Superior temporal gyrus (tissue), 1 donor: ENCODE data around the gene FHOD1.

ENCODE experiments used
- DNase-seq: peaks from one replicate; pipeline ENCODE4 v3.0.0-alpha.2; 2016; ENCODE audit errors: extremely low spot score

FHOD1 gene

GRCh38 chr16:67277294-67277998, 30.2 kb upstream of the FHOD1 start:
- DNase-seq: no peak

GRCh38 chr16:67275321-67275720, 28.0 kb upstream of the FHOD1 start:
- DNase-seq: no peak

GRCh38 chr16:67271446-67271845, 24.2 kb upstream of the FHOD1 start:
- DNase-seq: no peak

- DNase-seq: no peak
Observed at GRCh38 chr16:67270931-67271338, 23.7 kb upstream of the FHOD1 start.

- DNase-seq: no peak
Observed at GRCh38 chr16:67269766-67270165, 22.5 kb upstream of the FHOD1 start.

GRCh38 chr16:67268136-67268579, 20.9 kb upstream of the FHOD1 start:
- DNase-seq: no peak

- DNase-seq: no peak
Observed at GRCh38 chr16:67265834-67266233, 18.6 kb upstream of the FHOD1 start.

GRCh38 chr16:67264866-67265265, 17.6 kb upstream of the FHOD1 start:
- DNase-seq: no peak

- DNase-seq: no peak
Observed at GRCh38 chr16:67264277-67264676, 17.0 kb upstream of the FHOD1 start.

- DNase-seq: no peak
Observed at GRCh38 chr16:67263201-67263600, 15.9 kb upstream of the FHOD1 start.

GRCh38 chr16:67260426-67261063, 13.3 kb upstream of the FHOD1 start:
- DNase-seq: peak; percentile 26

GRCh38 chr16:67259705-67260104, 12.4 kb upstream of the FHOD1 start:
- DNase-seq: no peak

- DNase-seq: no peak
Observed at GRCh38 chr16:67258161-67258835, 11.0 kb upstream of the FHOD1 start.

- no peak for DNase-seq
Observed at GRCh38 chr16:67257486-67258160, 10.3 kb upstream of the FHOD1 start.

- DNase-seq: no peak
Observed at GRCh38 chr16:67256701-67257230, 9.5 kb upstream of the FHOD1 start.

- no peak for DNase-seq
Observed at GRCh38 chr16:67255553-67256221, 8.4 kb upstream of the FHOD1 start.

GRCh38 chr16:67254801-67255552, 7.7 kb upstream of the FHOD1 start:
- no peak for DNase-seq

- DNase-seq: no peak
Observed at GRCh38 chr16:67252609-67253497, 5.6 kb upstream of the FHOD1 start.

- no peak for DNase-seq
Observed at GRCh38 chr16:67250045-67250327, 2.7 kb upstream of the FHOD1 start.
